ENCODE results near the gene MYO16.

DNA sequence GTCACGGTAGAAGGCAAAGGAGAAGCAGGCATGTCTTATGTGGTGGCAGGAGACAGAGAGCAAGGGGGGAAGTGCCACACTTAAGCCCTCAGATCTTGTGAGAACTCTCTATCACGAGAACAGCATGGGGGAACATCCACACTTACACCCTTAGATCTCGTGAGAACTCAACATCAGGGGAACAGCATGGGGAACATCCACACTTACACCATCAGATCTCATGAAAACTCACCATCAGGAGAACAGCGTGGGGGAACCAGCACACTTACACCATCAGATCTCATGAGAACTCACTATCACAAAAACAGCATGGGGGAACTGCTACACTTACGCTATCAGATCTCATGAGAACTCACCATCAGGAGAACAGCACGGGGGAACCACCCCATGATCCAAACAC lies 445.0 kb downstream of the MYO16 start:
- no peak for TF ChIP-seq MAFK (IDR thresholded peaks at IDR 0.05; ENCODE audit: low read depth, low read length)
- no peak for TF ChIP-seq RFX5 (IDR thresholded peaks at IDR 0.05; ENCODE audit: low read depth, low read length)
- TF ChIP-seq, protein P1, sequence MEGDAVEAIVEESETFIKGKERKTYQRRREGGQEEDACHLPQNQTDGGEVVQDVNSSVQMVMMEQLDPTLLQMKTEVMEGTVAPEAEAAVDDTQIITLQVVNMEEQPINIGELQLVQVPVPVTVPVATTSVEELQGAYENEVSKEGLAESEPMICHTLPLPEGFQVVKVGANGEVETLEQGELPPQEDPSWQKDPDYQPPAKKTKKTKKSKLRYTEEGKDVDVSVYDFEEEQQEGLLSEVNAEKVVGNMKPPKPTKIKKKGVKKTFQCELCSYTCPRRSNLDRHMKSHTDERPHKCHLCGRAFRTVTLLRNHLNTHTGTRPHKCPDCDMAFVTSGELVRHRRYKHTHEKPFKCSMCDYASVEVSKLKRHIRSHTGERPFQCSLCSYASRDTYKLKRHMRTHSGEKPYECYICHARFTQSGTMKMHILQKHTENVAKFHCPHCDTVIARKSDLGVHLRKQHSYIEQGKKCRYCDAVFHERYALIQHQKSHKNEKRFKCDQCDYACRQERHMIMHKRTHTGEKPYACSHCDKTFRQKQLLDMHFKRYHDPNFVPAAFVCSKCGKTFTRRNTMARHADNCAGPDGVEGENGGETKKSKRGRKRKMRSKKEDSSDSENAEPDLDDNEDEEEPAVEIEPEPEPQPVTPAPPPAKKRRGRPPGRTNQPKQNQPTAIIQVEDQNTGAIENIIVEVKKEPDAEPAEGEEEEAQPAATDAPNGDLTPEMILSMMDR (conservative IDR thresholded peaks at IDR 0.05; ENCODE audit: low read depth, low read length) = no peak
- TF ChIP-seq ELK1 (IDR thresholded peaks at IDR 0.05; ENCODE audit: borderline replicate concordance, low read depth, low read length) = no peak
- TF ChIP-seq MAZ (IDR thresholded peaks at IDR 0.05; ENCODE audit: borderline replicate concordance, low read depth, low read length) = no peak
- no peak for TF ChIP-seq RAD21 (IDR thresholded peaks at IDR 0.05; ENCODE audit: low read length)
- no peak for TF ChIP-seq BHLHE40 (IDR thresholded peaks at IDR 0.05; ENCODE audit: low read depth, low read length)
- TF ChIP-seq POLR2A (IDR thresholded peaks at IDR 0.05; ENCODE audit: low read depth, low read length) = no peak
- TF ChIP-seq NFE2L2 (IDR thresholded peaks at IDR 0.05; ENCODE audit: low read depth, low read length) = no peak
- TF ChIP-seq USF2 (IDR thresholded peaks at IDR 0.05; ENCODE audit: low read depth, low read length) = no peak
- no peak for TF ChIP-seq MXI1 (IDR thresholded peaks at IDR 0.05; ENCODE audit: borderline replicate concordance, low read depth, low read length)
- no peak for TF ChIP-seq RCOR1 (IDR thresholded peaks at IDR 0.05; ENCODE audit: insufficient replicate concordance, low read length)
- TF ChIP-seq SMC3 (IDR thresholded peaks at IDR 0.05; ENCODE audit: low read depth, low read length) = no peak
- TF ChIP-seq CEBPB (IDR thresholded peaks at IDR 0.05; ENCODE audit: low read depth, low read length) = no peak
